LNCaP clone FGC (cell line): Measurements from ENCODE around the gene ZFYVE9.

Experiments
- DNase-seq: peaks from one replicate; pipeline ENCODE4 v3.0.0-alpha.2; 2011; ENCODE audit warnings: low read depth
- H3K4me3 ChIP-seq: 2 replicates; pipeline ENCODE4 v1.5.1; 2011; ENCODE audit warnings: mild to moderate bottlenecking, low read depth, low read length, control low read depth
- TF ChIP-seq, protein P1 (sequence below): IDR thresholded peaks from 2 replicates; pipeline ENCODE4 v1.5.1; 2012; ENCODE audit warnings: mild to moderate bottlenecking; ENCODE audit not compliant: control insufficient read depth, insufficient read depth; ENCODE audit errors: extremely low read depth

Gene ZFYVE9

DNA sequence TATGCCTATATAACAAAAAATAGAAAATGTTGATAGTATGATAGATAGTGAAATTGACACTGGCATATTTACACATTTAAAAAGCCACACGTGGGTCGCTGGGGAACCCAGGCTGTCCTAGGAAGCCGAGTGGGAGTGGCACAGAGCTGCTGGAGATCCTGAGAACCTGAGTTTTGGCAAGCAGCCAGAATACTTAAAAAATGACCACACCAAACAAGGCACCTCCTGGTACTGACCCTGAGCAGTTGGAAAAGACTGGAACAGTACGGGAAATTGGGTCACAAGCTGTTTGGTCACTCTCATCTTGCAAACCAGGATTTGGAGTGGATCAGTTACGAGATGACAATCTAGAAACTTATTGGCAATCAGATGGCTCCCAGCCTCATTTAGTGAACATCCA is 111.5 kb downstream of the ZFYVE9 start:
- TF ChIP-seq, protein P1, sequence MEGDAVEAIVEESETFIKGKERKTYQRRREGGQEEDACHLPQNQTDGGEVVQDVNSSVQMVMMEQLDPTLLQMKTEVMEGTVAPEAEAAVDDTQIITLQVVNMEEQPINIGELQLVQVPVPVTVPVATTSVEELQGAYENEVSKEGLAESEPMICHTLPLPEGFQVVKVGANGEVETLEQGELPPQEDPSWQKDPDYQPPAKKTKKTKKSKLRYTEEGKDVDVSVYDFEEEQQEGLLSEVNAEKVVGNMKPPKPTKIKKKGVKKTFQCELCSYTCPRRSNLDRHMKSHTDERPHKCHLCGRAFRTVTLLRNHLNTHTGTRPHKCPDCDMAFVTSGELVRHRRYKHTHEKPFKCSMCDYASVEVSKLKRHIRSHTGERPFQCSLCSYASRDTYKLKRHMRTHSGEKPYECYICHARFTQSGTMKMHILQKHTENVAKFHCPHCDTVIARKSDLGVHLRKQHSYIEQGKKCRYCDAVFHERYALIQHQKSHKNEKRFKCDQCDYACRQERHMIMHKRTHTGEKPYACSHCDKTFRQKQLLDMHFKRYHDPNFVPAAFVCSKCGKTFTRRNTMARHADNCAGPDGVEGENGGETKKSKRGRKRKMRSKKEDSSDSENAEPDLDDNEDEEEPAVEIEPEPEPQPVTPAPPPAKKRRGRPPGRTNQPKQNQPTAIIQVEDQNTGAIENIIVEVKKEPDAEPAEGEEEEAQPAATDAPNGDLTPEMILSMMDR = no peak
- no peak for DNase-seq
- no peak overlapping the region for H3K4me3 ChIP-seq

DNA sequence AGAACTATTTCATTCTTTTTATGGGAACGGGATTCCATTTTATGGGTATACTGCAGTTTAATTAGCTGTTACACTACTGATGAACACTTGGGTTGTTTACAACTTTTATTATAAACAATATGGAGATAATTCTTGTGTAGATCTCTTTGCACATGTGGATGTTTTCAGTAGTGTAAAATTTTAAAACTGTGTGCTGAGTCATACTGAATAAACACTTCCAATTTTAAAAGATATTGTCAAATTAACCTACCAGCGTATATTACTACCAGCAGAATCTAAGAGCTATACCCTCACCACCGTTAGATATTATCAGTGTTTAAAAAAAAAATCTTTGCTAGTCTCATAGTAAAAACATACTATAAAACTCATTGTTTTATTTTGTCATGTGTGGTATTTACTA is 118.0 kb downstream of the ZFYVE9 start:
- TF ChIP-seq, protein P1 = no peak
- no peak for DNase-seq
- H3K4me3 ChIP-seq = no peak overlapping the region

DNA sequence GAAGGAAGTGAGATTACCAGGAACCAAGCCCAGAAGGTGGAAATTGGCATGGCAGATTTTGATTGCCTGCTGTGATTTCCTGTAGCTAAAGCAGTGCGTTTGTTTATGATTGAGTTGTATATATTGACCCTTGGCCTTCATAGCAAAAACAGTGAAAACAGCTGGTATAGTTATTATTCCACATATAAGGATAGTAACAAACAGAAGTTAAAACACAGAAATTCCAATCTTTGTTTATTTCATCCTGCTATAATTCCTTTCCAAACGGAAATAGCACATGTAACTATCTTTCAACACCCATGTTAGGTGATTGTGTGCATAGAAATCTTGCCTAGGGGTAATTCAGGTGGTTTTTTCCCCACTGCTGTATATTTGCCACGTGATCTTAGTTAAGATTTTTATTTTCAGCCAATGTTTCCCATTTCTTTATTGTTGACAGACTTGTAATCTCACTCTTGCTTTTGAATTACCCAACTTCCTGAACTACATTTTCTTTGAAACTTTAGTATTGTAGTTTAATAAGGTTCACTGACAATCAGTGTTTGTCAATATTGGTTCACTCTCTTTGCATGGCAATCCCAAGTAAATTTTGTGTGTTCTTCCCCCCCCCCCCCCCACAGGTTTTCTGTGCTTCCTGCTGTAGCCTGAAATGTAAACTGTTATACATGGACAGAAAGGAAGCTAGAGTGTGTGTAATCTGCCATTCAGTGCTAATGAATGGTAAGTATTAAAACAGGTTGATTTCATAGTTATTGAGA is 121.4 kb downstream of the ZFYVE9 start:
- TF ChIP-seq, protein P1 = no peak
- no peak for DNase-seq
- H3K4me3 ChIP-seq = no peak overlapping the region

DNA sequence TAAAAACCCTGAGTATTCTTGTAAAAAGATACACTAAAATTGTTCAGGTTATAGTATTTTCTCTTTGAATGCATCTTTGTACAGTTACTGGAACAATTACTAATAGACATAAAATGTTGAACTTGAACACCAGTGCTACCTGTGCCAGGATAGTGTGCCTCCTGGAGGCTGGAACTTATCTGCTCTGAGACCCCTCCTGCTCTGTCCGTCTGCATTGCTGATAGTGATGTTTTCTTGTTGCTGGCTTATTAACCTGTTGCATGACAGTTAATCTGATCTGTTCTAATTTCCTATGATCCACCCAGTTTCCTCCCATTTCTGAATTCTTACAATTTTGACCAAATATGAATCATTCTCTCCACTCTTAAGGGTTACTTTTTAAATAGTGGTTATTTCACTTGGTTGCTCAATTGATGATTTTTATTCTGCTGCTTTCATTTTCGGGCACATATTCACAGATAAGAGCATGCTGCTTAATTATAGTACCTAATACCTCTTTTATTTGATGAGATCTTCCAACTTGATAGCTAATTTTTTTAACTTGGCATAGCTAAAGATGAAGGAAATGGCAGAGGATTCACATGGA is 122.7 kb downstream of the ZFYVE9 start:
- no peak overlapping the region for H3K4me3 ChIP-seq
- TF ChIP-seq, protein P1 = no peak
- no peak for DNase-seq

DNA sequence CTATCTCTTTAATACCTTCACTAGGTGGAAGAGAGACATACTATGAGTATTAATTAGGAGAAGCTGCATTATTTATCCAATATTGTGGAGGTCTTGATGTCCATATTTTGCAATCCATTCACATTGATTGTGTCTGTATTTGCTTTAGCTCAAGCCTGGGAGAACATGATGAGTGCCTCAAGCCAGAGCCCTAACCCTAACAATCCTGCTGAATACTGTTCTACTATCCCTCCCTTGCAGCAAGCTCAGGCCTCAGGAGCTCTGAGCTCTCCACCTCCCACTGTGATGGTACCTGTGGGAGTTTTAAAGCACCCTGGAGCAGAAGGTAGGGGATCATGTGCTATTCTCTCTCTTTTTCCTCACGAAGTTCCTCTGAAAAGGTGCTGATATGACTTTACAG is 124.6 kb downstream of the ZFYVE9 start:
- no peak for DNase-seq
- no peak overlapping the region for H3K4me3 ChIP-seq
- TF ChIP-seq, protein P1 = no peak

DNA sequence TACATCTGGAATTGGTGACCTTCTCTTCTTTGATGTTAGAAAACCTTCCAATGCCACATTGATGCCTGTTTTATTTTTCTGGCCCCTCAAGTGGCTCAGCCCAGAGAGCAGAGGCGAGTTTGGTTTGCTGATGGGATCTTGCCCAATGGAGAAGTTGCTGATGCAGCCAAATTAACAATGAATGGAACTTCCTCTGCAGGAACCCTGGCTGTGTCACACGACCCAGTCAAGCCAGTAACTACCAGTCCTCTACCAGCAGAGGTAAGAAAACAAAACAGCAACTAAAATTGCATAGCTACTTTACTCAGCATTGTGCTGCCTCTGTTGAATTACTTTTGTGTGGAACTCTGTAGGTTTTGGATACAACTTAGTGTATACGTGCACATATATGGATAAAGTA is 126.5 kb downstream of the ZFYVE9 start:
- DNase-seq = no peak
- H3K4me3 ChIP-seq = no peak overlapping the region
- TF ChIP-seq, protein P1 = no peak

DNA sequence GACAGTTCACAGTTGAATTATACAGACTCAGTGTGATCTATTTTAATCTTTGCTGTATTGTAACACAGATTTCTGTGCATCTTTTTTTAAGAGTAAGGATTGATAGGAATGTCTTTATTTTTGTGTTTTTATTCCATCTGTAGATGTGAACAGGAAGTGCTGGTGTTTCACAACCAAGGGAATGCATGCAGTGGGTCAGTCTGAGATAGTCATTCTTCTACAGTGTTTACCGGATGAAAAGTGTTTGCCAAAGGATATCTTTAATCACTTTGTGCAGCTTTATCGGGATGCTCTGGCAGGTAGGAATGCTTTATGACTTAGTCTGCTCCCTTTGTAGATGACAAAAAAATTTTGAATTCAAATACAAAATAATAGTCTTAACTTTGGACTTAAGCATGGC is 139.6 kb downstream of the ZFYVE9 start:
- DNase-seq = no peak
- TF ChIP-seq, protein P1 = no peak
- no peak overlapping the region for H3K4me3 ChIP-seq
